HCT116 (cell line): Measurements from ENCODE around the gene TMEM87A.

ENCODE experiments used
- JUND ChIP-seq: IDR thresholded peaks from 2 replicates; pipeline ENCODE4 v1.6.1; 2012
- POLR2A ChIP-seq: IDR thresholded peaks from 2 replicates; pipeline ENCODE4 v1.7.0; 2011; ENCODE audit warnings: borderline replicate concordance; ENCODE audit not compliant: insufficient read depth, insufficient read length; ENCODE audit errors: extremely low read depth
- RAD21 ChIP-seq: IDR thresholded peaks from 2 replicates; pipeline ENCODE4 v1.6.1; 2012; ENCODE audit warnings: low read depth, mild to moderate bottlenecking
- SRF ChIP-seq: IDR thresholded peaks from 2 replicates; pipeline ENCODE4 v1.6.1; 2012; ENCODE audit warnings: low read depth
- TF ChIP-seq, protein P1 (sequence below): IDR thresholded peaks from 2 replicates; pipeline ENCODE4 v1.6.1; 2012
- TF ChIP-seq, protein P2 (sequence below), 3 experiments: fragments of 200-600 bp in 1 of 3; sonication (generic) in 1 of 3; IDR thresholded peaks in 2 of 3; conservative IDR thresholded peaks in 1 of 3; 2 replicates each; pipeline ENCODE4 v1.5.1; 2012 to 2017; ENCODE audit warnings: low read depth in 2 of 3, low read length in 2 of 3, antibody characterized with exemption in 1 of 3, borderline replicate concordance in 1 of 3, control low read depth in 1 of 3, mild to moderate bottlenecking in 1 of 3, mixed read lengths in 1 of 3, mixed run types in 1 of 3, moderate library complexity in 1 of 3; ENCODE audit not compliant: insufficient read depth in 1 of 3
- TF ChIP-seq, protein P3 (sequence below): IDR thresholded peaks from 2 replicates; pipeline ENCODE4 v1.6.1; 2012; ENCODE audit warnings: low read depth
- TF ChIP-seq, protein P4 (sequence below): IDR thresholded peaks from 2 replicates; pipeline ENCODE4 v1.6.1; 2011; ENCODE audit warnings: mild to moderate bottlenecking, low read length, moderate library complexity; ENCODE audit not compliant: insufficient replicate concordance; ENCODE audit errors: extremely low read depth

DNA sequence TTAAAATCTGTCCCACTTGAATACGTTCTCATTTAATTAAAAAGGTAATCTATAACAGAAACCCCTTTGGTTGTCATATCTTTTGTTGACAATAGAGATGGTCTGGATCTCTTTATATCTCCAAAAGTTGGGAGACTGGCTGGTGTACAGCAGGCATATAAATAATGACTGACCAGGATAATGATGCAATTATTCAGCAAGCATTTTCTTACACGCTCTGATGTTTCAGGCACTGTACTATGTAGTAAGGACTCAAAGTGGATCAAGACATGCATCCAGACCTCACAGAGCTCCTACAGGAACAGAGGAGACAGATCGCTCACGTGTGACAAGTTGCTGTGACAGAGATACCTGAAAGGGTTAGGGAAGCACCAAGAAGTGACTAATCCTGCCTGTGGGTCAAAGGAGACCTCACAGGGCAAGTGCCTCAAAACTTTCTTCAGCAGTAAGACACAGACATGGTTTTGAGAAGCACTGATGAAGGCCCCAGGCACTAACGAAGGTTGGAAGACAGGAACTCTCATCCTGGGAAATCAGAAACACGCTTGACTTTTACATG is 90.8 kb downstream of the TMEM87A start:
- TF ChIP-seq JUND (no peak), RAD21 (no peak), POLR2A (no peak), SRF (no peak)
- TF ChIP-seq, protein P1, sequence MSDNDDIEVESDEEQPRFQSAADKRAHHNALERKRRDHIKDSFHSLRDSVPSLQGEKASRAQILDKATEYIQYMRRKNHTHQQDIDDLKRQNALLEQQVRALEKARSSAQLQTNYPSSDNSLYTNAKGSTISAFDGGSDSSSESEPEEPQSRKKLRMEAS = no peak
- TF ChIP-seq, protein P2, sequence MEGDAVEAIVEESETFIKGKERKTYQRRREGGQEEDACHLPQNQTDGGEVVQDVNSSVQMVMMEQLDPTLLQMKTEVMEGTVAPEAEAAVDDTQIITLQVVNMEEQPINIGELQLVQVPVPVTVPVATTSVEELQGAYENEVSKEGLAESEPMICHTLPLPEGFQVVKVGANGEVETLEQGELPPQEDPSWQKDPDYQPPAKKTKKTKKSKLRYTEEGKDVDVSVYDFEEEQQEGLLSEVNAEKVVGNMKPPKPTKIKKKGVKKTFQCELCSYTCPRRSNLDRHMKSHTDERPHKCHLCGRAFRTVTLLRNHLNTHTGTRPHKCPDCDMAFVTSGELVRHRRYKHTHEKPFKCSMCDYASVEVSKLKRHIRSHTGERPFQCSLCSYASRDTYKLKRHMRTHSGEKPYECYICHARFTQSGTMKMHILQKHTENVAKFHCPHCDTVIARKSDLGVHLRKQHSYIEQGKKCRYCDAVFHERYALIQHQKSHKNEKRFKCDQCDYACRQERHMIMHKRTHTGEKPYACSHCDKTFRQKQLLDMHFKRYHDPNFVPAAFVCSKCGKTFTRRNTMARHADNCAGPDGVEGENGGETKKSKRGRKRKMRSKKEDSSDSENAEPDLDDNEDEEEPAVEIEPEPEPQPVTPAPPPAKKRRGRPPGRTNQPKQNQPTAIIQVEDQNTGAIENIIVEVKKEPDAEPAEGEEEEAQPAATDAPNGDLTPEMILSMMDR (IDR thresholded peaks at IDR 0.05 in 2 of 3, conservative IDR thresholded peaks at IDR 0.05 in 1 of 3; ENCODE audit: borderline replicate concordance in 1 of 3, insufficient read depth in 1 of 3, low read depth in 2 of 3, low read length in 2 of 3) = no peak
- TF ChIP-seq, protein P3, sequence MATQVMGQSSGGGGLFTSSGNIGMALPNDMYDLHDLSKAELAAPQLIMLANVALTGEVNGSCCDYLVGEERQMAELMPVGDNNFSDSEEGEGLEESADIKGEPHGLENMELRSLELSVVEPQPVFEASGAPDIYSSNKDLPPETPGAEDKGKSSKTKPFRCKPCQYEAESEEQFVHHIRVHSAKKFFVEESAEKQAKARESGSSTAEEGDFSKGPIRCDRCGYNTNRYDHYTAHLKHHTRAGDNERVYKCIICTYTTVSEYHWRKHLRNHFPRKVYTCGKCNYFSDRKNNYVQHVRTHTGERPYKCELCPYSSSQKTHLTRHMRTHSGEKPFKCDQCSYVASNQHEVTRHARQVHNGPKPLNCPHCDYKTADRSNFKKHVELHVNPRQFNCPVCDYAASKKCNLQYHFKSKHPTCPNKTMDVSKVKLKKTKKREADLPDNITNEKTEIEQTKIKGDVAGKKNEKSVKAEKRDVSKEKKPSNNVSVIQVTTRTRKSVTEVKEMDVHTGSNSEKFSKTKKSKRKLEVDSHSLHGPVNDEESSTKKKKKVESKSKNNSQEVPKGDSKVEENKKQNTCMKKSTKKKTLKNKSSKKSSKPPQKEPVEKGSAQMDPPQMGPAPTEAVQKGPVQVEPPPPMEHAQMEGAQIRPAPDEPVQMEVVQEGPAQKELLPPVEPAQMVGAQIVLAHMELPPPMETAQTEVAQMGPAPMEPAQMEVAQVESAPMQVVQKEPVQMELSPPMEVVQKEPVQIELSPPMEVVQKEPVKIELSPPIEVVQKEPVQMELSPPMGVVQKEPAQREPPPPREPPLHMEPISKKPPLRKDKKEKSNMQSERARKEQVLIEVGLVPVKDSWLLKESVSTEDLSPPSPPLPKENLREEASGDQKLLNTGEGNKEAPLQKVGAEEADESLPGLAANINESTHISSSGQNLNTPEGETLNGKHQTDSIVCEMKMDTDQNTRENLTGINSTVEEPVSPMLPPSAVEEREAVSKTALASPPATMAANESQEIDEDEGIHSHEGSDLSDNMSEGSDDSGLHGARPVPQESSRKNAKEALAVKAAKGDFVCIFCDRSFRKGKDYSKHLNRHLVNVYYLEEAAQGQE = no peak
- TF ChIP-seq, protein P4, sequence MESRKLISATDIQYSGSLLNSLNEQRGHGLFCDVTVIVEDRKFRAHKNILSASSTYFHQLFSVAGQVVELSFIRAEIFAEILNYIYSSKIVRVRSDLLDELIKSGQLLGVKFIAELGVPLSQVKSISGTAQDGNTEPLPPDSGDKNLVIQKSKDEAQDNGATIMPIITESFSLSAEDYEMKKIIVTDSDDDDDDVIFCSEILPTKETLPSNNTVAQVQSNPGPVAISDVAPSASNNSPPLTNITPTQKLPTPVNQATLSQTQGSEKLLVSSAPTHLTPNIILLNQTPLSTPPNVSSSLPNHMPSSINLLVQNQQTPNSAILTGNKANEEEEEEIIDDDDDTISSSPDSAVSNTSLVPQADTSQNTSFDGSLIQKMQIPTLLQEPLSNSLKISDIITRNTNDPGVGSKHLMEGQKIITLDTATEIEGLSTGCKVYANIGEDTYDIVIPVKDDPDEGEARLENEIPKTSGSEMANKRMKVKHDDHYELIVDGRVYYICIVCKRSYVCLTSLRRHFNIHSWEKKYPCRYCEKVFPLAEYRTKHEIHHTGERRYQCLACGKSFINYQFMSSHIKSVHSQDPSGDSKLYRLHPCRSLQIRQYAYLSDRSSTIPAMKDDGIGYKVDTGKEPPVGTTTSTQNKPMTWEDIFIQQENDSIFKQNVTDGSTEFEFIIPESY = no peak
